ENCODE results near the gene CINP. TPM values are rescaled to one million over a fixed set of nuclear protein-coding genes. Genes with fewer than 3 reads are reported as not detected.

Gene CINP
- total and polyA plus RNA-seq, 2 experiments from 2014 or later: 54.0 to 63.1 TPM

- TF ChIP-seq ZNF462 (CRISPR knock-in tag; IDR thresholded peaks at IDR 0.05) (no peak), ZNF114 (CRISPR knock-in tag; IDR thresholded peaks at IDR 0.05) (no peak), NANOG (IDR thresholded peaks at IDR 0.05; ENCODE audit: borderline replicate concordance) (no peak), STAT1 (IDR thresholded peaks at IDR 0.05; ENCODE audit: unreplicated experiment) (no peak), JUNB (IDR thresholded peaks at IDR 0.05; ENCODE audit: unreplicated experiment) (no peak), REST (IDR thresholded peaks at IDR 0.05; ENCODE audit: unreplicated experiment) (no peak), ZNF331 (CRISPR knock-in tag; IDR thresholded peaks at IDR 0.05; ENCODE audit: low read depth) (no peak)
Measured at GRCh38 chr14:102344485-102344884, 18.2 kb downstream of the CINP start (continued).
